NCI-H69 (cell line): ENCODE measurements around the gene PRDM1.

Experiments used
- DNase-seq: peaks from one replicate; lab custom pipeline; 2025; lab: John Stamatoyannopoulos, UW

Gene PRDM1

GRCh38 chr6:106070636-106071035 lies 15.5 kb upstream of the PRDM1 start:
- DNase-seq, result peak; percentile 47

- DNase-seq, result no peak
Measured at GRCh38 chr6:106072501-106073090, 13.5 kb upstream of the PRDM1 start.

GRCh38 chr6:106074146-106074545 lies 12.0 kb upstream of the PRDM1 start:
- no peak for DNase-seq

- no peak for DNase-seq
Measured at GRCh38 chr6:106076139-106076538, 10.0 kb upstream of the PRDM1 start.

- DNase-seq, result peak; percentile 15
Measured at GRCh38 chr6:106077170-106077569, 9.0 kb upstream of the PRDM1 start.

- peak; percentile 77 for DNase-seq
Measured at GRCh38 chr6:106077881-106078280, 8.3 kb upstream of the PRDM1 start.

GRCh38 chr6:106079961-106080762 lies 6.0 kb upstream of the PRDM1 start:
- DNase-seq, result peak; percentile 45

- DNase-seq, result no peak
Measured at GRCh38 chr6:106080763-106081095, 5.4 kb upstream of the PRDM1 start.

- DNase-seq, result no peak
Measured at GRCh38 chr6:106081715-106082114, 4.4 kb upstream of the PRDM1 start.

- no peak for DNase-seq
Measured at GRCh38 chr6:106082735-106083398, 3.3 kb upstream of the PRDM1 start.

- DNase-seq, result no peak
Measured at GRCh38 chr6:106083618-106084017, 2.5 kb upstream of the PRDM1 start.

GRCh38 chr6:106084106-106084988 lies 1.8 kb upstream of the PRDM1 start:
- peak; percentile 89 for DNase-seq

GRCh38 chr6:106084989-106085691 lies 996 bp upstream of the PRDM1 start:
- peak; percentile 65 for DNase-seq

- no peak for DNase-seq
Measured at GRCh38 chr6:106085692-106085983, 498 bp upstream of the PRDM1 start.

- DNase-seq, result no peak
Measured at GRCh38 chr6:106086814-106087175, 659 bp downstream of the PRDM1 start.

- no peak for DNase-seq
Measured at GRCh38 chr6:106087548-106088325, 1.6 kb downstream of the PRDM1 start.

- no peak for DNase-seq
Measured at GRCh38 chr6:106090001-106090400, 3.9 kb downstream of the PRDM1 start.

GRCh38 chr6:106092279-106092678 lies 6.1 kb downstream of the PRDM1 start:
- no peak for DNase-seq

GRCh38 chr6:106094261-106094963 lies 8.3 kb downstream of the PRDM1 start:
- no peak for DNase-seq

- no peak for DNase-seq
Measured at GRCh38 chr6:106094964-106095335, 8.8 kb downstream of the PRDM1 start.
